Activated CD4-positive, alpha-beta T cell treated with anti-CD3 and anti-CD28 coated beads, Interleukin-2, amount 10 ng/mL, durations not matched to agents 24 days and 14 days (primary cell): Measurements from ENCODE around the gene CD40LG. TPM values are rescaled to one million over a fixed set of nuclear protein-coding genes. Genes with fewer than 3 reads are reported as not detected.

Experiments
- DNase-seq: peaks from one replicate; pipeline ENCODE4 v3.0.0; 2022
- H3K27ac Mint-ChIP-seq: one replicate; pipeline ENCODE4 v1.8.0; 2022; ENCODE audit warnings: mild to moderate bottlenecking, mixed read lengths
- H3K27me3 Mint-ChIP-seq: one replicate; pipeline ENCODE4 v1.8.0; 2022; ENCODE audit warnings: mixed read lengths
- H3K36me3 Mint-ChIP-seq: one replicate; pipeline ENCODE4 v1.8.0; 2022; ENCODE audit warnings: low read depth, mild to moderate bottlenecking, mixed read lengths
- H3K4me1 Mint-ChIP-seq: one replicate; pipeline ENCODE4 v1.8.0; 2021; ENCODE audit warnings: mixed read lengths
- H3K4me3 Mint-ChIP-seq: one replicate; pipeline ENCODE4 v1.8.0; 2022; ENCODE audit warnings: mild to moderate bottlenecking, moderate library complexity, mixed read lengths
- H3K9me3 Mint-ChIP-seq: one replicate; pipeline ENCODE4 v1.8.0; 2021; ENCODE audit warnings: mixed read lengths
- intact Hi-C: fragments of 100-400 bp; cut with micrococcal nuclease; formaldehyde crosslinking; loops from one replicate; pipeline ENCODE4 v1.15.1; 2023
- total RNA-seq: library from RNA; stranded (reverse); gene quantifications from 2 replicates; pipeline ENCODE4 v1.2.3, GENCODE V29; 2022

CD40LG gene
- total RNA-seq, result 178 and 181 TPM in 2 replicates

DNA sequence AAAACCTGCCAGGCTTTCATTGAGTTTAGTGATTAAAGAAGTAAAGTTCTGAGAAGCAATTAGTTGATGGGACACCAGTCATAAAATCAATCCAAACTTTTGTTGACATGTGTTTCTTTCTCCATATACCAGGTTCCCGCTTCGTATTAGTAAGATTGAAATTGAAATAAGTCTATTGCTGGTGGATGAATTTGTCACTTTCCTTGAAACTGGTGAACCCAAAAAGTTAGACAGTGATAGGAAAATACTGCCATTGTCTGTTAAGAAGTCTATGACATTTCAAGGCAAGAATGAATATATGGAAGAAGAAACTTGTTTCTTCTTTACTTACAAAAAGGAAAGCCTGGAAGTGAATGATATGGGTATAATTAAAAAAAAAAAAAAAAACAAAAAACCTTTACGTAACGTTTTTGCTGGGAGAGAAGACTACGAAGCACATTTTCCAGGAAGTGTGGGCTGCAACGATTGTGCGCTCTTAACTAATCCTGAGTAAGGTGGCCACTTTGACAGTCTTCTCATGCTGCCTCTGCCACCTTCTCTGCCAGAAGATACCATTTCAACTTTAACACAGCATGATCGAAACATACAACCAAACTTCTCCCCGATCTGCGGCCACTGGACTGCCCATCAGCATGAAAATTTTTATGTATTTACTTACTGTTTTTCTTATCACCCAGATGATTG is at the start of gene CD40LG:
TSS of gene CD40LG (plus strand) at position 482 of the 684 bp plus-strand sequence. CDS start at position 573, 91 bp downstream.
- H3K4me1 Mint-ChIP-seq, result peaks cover 43% of the 10 kb centered on the region
- H3K27ac Mint-ChIP-seq, result peak within 1 kb of the TSS; percentile 98
- H3K4me3 Mint-ChIP-seq, result peak within 1 kb of the TSS; percentile 98
- intact Hi-C loops, result loop anchor here (1.0 to 5.0 kb wide), 6 partner anchors 10 to 279 kb away; no protein-coding TSS in a partner anchor
- no peaks in the 10 kb centered on the region for H3K9me3 Mint-ChIP-seq
- peaks cover 45% of the 10 kb centered on the region for H3K36me3 Mint-ChIP-seq
- peak; percentile 81 for DNase-seq
- H3K27me3 Mint-ChIP-seq, result no peaks in the 10 kb centered on the region

DNA sequence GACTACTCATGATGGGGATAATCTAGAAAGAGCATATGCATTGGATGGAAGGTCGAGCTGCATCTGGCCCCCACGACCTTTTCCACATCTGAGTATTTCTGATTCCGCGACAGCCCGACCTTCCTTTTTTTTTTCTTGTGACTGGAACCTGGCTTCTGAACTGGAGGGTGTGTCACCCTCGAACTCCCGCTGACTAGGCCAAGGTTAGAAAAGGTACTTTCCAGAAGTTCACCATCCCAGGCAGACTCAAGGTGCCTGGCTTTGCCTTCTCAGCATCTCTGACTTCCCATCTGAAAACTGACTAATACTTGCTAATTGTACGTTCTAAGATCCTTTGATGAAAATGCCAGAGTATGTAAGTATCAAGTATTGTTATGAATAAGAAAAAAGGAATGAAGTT is 49.3 kb upstream of the CD40LG start:
- peaks cover 2% of the 10 kb centered on the region for H3K36me3 Mint-ChIP-seq
- H3K27ac Mint-ChIP-seq, result peak overlapping the region; percentile 85
- DNase-seq, result peak; percentile 71
- peaks cover 37% of the 10 kb centered on the region for H3K4me1 Mint-ChIP-seq
- peaks cover 6% of the 10 kb centered on the region for H3K9me3 Mint-ChIP-seq
- H3K4me3 Mint-ChIP-seq, result peak overlapping the region; percentile 58
- intact Hi-C loops, result loop anchor here (1.0 to 2.0 kb wide), 2 partner anchors 10 to 18 kb away; no protein-coding TSS in a partner anchor
- H3K27me3 Mint-ChIP-seq, result no peaks in the 10 kb centered on the region

DNA sequence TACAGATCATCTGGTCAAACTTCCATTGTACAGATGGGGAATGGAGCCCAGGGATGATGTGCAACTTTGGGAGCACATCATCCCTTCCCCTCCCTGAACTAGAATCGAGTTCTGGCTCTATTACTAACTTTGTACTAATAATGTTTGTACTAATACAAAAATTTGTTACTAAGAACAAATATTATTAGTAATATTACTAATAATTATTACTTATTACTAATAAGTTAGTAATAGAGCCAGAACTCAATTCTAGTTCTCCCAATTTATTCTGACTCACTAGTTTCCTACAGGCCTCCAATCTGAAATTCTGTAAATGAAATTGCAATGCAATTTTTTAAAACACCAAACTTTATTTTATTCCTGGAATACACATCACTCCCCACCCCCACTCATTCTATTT is 47.9 kb upstream of the CD40LG start:
- intact Hi-C loops, result no loop called here

DNA sequence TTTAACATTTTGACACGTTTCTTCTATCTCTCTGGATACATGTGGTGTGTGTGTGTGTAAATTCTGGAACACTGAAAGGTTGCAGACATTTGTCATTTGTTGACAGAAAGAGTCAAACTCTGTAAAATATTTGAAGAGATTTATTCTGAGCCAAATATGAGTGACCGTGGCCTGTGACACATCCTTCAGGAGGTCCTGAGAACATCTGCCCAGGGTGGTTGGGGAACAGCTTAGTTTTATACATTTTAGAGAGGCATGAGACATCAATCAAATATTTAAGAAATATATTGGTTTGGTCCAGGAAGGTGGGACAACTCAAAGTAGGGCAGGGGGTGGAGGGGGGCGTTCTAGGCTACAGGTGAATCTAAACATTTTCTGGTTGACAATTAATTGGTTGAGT is 40.7 kb upstream of the CD40LG start:
- H3K4me1 Mint-ChIP-seq, result peaks cover 30% of the 10 kb centered on the region
- no peaks in the 10 kb centered on the region for H3K36me3 Mint-ChIP-seq
- no peak overlapping the region for H3K27ac Mint-ChIP-seq
- H3K4me3 Mint-ChIP-seq, result no peak overlapping the region
- no peak for DNase-seq
- no peaks in the 10 kb centered on the region for H3K27me3 Mint-ChIP-seq
- intact Hi-C loops, result no loop called here
- peaks cover 5% of the 10 kb centered on the region for H3K9me3 Mint-ChIP-seq

More for the DNA sequence above, 47.9 kb upstream of the CD40LG start:
- Mint-ChIP-seq H3K9me3 (peaks cover 6% of the 10 kb centered on the region), H3K36me3 (peaks cover 2% of the 10 kb centered on the region), H3K27ac (peak overlapping the region; percentile 25), H3K4me3 (no peak overlapping the region), H3K27me3 (no peaks in the 10 kb centered on the region), H3K4me1 (peaks cover 33% of the 10 kb centered on the region)
- no peak for DNase-seq

- peak; percentile 82 for DNase-seq
- no peaks in the 10 kb centered on the region for H3K36me3 Mint-ChIP-seq
- H3K27ac Mint-ChIP-seq, result peak overlapping the region; percentile 56
- H3K27me3 Mint-ChIP-seq, result no peaks in the 10 kb centered on the region
- peaks cover 30% of the 10 kb centered on the region for H3K4me1 Mint-ChIP-seq
- H3K9me3 Mint-ChIP-seq, result peaks cover 5% of the 10 kb centered on the region
- H3K4me3 Mint-ChIP-seq, result peak overlapping the region; percentile 35
- intact Hi-C loops, result loop anchor here (1.0 kb wide), 1 partner anchor 86 kb away; no protein-coding TSS in a partner anchor
Observed at GRCh38 chrX:136608295-136608933, 39.5 kb upstream of the CD40LG start.

- Mint-ChIP-seq H3K36me3 (peaks cover 3% of the 10 kb centered on the region), H3K9me3 (no peaks in the 10 kb centered on the region), H3K27me3 (no peaks in the 10 kb centered on the region), H3K4me1 (peaks cover 46% of the 10 kb centered on the region), H3K27ac (peak overlapping the region; percentile 88), H3K4me3 (peak overlapping the region; percentile 41)
- DNase-seq, result peak; percentile 77
- intact Hi-C loops, result loop anchor here (2.0 to 5.0 kb wide), 2 partner anchors 18 to 120 kb away; partner anchors contain the start of gene HTATSF1
Observed at GRCh38 chrX:136616987-136617685, 30.8 kb upstream of the CD40LG start.

- Mint-ChIP-seq H3K36me3 (peaks cover 11% of the 10 kb centered on the region), H3K27me3 (no peaks in the 10 kb centered on the region), H3K27ac (peak overlapping the region; percentile 85), H3K4me1 (peaks cover 61% of the 10 kb centered on the region), H3K9me3 (peaks cover 7% of the 10 kb centered on the region), H3K4me3 (peak overlapping the region; percentile 57)
- DNase-seq, result peak; percentile 86
- intact Hi-C loops, result loop anchor here (1.0 to 5.0 kb wide), 4 partner anchors 7 to 123 kb away; partner anchors contain the start of gene HTATSF1
Observed at GRCh38 chrX:136619899-136620505, 28.0 kb upstream of the CD40LG start.

GRCh38 chrX:136620780-136621179 is 27.2 kb upstream of the CD40LG start:
- peaks cover 61% of the 10 kb centered on the region for H3K4me1 Mint-ChIP-seq
- peak overlapping the region; percentile 85 for H3K27ac Mint-ChIP-seq
- intact Hi-C loops, result loop anchor here (1.0 to 2.0 kb wide), 2 partner anchors 27 to 36 kb away; no protein-coding TSS in a partner anchor
- peaks cover 11% of the 10 kb centered on the region for H3K36me3 Mint-ChIP-seq
- DNase-seq, result no peak
- H3K4me3 Mint-ChIP-seq, result peak overlapping the region; percentile 21
- peaks cover 7% of the 10 kb centered on the region for H3K9me3 Mint-ChIP-seq
- H3K27me3 Mint-ChIP-seq, result no peaks in the 10 kb centered on the region

- Mint-ChIP-seq H3K4me1 (peaks cover 68% of the 10 kb centered on the region), H3K4me3 (no peak overlapping the region), H3K36me3 (peaks cover 11% of the 10 kb centered on the region), H3K9me3 (peaks cover 7% of the 10 kb centered on the region), H3K27me3 (no peaks in the 10 kb centered on the region), H3K27ac (peak overlapping the region; percentile 80)
- intact Hi-C loops, result no loop called here
- DNase-seq, result no peak
Observed at GRCh38 chrX:136622568-136622967, 25.4 kb upstream of the CD40LG start.

DNA sequence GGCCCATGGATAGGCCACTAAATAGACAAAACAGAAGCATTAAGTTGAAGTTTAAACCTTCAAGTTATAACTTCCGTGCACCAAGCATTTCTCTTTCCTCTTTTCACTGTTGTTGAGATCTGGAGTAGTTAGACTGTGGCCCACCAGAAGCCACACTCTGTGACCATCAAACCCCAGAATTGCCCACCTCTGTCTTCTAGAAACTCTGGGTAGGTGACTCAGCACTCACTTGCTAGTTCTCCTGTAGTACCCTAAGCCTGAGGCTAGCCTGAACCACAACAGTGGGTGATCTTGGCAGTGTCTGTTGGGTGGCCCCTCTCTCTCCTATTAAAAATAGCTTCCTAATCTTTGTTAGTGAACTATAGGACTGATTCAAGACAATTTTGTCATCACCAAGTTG is 24.6 kb upstream of the CD40LG start:
- H3K4me3 Mint-ChIP-seq, result peak overlapping the region; percentile 50
- peaks cover 7% of the 10 kb centered on the region for H3K9me3 Mint-ChIP-seq
- no peaks in the 10 kb centered on the region for H3K27me3 Mint-ChIP-seq
- DNase-seq, result peak; percentile 65
- H3K4me1 Mint-ChIP-seq, result peaks cover 69% of the 10 kb centered on the region
- peak overlapping the region; percentile 80 for H3K27ac Mint-ChIP-seq
- intact Hi-C loops, result no loop called here
- H3K36me3 Mint-ChIP-seq, result peaks cover 11% of the 10 kb centered on the region

DNA sequence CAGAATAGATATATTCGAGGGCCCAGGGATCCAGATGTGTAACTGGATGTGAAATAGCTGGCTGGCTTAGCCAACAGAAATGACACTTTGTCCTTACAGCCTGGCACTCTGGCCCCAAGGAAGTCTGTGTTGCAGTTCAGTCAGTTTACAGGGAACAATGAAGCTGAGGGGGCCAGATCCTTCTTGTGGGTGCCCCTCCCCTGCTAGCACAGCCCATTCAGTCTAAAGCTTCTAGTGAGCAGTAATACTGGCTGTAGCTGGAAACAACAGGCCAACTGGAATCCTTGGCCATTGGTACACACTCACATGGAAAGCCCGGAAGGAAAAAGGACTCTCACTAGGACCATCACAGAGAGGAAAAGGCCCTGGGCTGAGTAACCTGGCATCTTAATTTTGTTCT is 22.7 kb upstream of the CD40LG start:
- H3K36me3 Mint-ChIP-seq, result peaks cover 11% of the 10 kb centered on the region
- peaks cover 7% of the 10 kb centered on the region for H3K9me3 Mint-ChIP-seq
- DNase-seq, result peak; percentile 52
- intact Hi-C loops, result no loop called here
- peaks cover 70% of the 10 kb centered on the region for H3K4me1 Mint-ChIP-seq
- H3K27ac Mint-ChIP-seq, result peak overlapping the region; percentile 96
- H3K27me3 Mint-ChIP-seq, result no peaks in the 10 kb centered on the region
- H3K4me3 Mint-ChIP-seq, result no peak overlapping the region

DNA sequence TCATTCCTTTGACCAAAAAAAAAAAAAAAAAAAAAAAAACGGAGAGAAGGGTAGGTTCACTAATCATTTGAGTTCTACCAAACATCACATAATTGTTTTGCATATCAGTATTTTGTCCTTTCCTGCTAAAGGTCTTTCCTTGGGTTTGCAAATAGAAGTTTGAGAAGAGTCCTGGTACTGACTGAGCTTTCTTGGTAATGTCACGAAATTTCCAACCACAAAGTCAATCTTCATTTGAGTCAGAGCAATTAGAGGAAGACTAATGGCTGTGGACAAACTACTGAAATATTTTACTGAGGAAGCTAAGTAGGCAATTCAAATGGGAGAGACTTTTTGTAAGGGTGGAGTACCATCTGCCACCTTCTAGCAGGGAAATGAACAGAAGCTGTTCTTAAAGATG is 21.7 kb upstream of the CD40LG start:
- Mint-ChIP-seq H3K4me3 (peak overlapping the region; percentile 45), H3K36me3 (peaks cover 11% of the 10 kb centered on the region), H3K4me1 (peaks cover 74% of the 10 kb centered on the region), H3K27me3 (no peaks in the 10 kb centered on the region), H3K9me3 (peaks cover 7% of the 10 kb centered on the region), H3K27ac (peak overlapping the region; percentile 96)
- peak; percentile 69 for DNase-seq
- intact Hi-C loops, result no loop called here

- Mint-ChIP-seq H3K27ac (peak overlapping the region; percentile 96), H3K9me3 (peaks cover 7% of the 10 kb centered on the region), H3K36me3 (peaks cover 8% of the 10 kb centered on the region), H3K4me1 (peaks cover 73% of the 10 kb centered on the region), H3K27me3 (no peaks in the 10 kb centered on the region), H3K4me3 (peak overlapping the region; percentile 45)
- DNase-seq, result peak; percentile 66
- intact Hi-C loops, result loop anchor here (1.0 kb wide), 4 partner anchors 8 to 39 kb away; no protein-coding TSS in a partner anchor
Observed at GRCh38 chrX:136626891-136627290, 21.1 kb upstream of the CD40LG start.
